GM12878 (cell line): ENCODE measurements around the gene KCNJ13. TPM values are rescaled to one million over a fixed set of nuclear protein-coding genes. Genes with fewer than 3 reads are reported as not detected.

Experiments
- ATAC-seq: fragments of 200-7000 bp; cut with Tn5 transposase; 3 replicates; pipeline ENCODE4 v1.9.1; 2020; ENCODE audit warnings: mild to moderate bottlenecking, moderate library complexity
- BruUV-seq: library from RNA; stranded (reverse); fragments of 400-500 nt; replicated peaks from 2 replicates; lab custom pipeline; 2021; lab: Mats Ljungman, UMichigan
- CTCF ChIA-PET: fragments of 300-600 bp; sonication (Branson Sonifier 250); formaldehyde crosslinking; extraction: SDS; loops from one replicate; lab custom pipeline; 2021; ENCODE audit warnings: inconsistent platforms; lab: Yijun Ruan, JAX
- POLR2A ChIA-PET: fragments of 350-600 bp; formaldehyde crosslinking; extraction: SDS; loops from one replicate; lab custom pipeline; 2021; ENCODE audit warnings: inconsistent platforms; lab: Charles Lee
- RAD21 ChIA-PET: fragments of 300-600 bp; sonication (Branson Sonifier 250); formaldehyde crosslinking; loops from one replicate; lab custom pipeline; 2023; ENCODE audit warnings: antibody characterized with exemption; ENCODE audit not compliant: unreplicated experiment; lab: Charles Lee
- SMC1A ChIA-PET: fragments of 300-600 bp; sonication (Branson Sonifier 250); formaldehyde crosslinking; loops from one replicate; lab custom pipeline; 2023; ENCODE audit not compliant: unreplicated experiment, uncharacterized antibody; lab: Charles Lee
- DNase-seq: peaks from one replicate; pipeline ENCODE4 v3.0.0-alpha.2; 2011; ENCODE audit warnings: low read depth, low spot score
- FAIRE-seq: peaks from 3 replicates; lab custom pipeline; 2011; peaks lifted over from hg19 to GRCh38; lab: Jason Lieb, UNC
- H2AFZ ChIP-seq: 2 replicates; pipeline ENCODE4 v1.6.0; 2011; ENCODE audit warnings: low read depth, low read length, control low read depth; ENCODE audit not compliant: control insufficient read depth
- H3K27ac ChIP-seq: 2 replicates; pipeline ENCODE4 v1.5.1; 2011; ENCODE audit warnings: control low read depth; ENCODE audit not compliant: control insufficient read depth, insufficient read depth
- H3K27me3 ChIP-seq, 2 experiments: replicated peaks in 1 of 2; 2 replicates each; pipeline versions ENCODE4 v1.6.0 to v1.6.1; 2011; ENCODE audit warnings: low read length in 1 of 2; ENCODE audit not compliant: control insufficient read depth in 2 of 2, insufficient read depth in 2 of 2
- H3K36me3 ChIP-seq, 2 experiments: 2 replicates each; pipeline ENCODE4 v1.5.1; 2011; ENCODE audit warnings: low read length in 1 of 2; ENCODE audit not compliant: control insufficient read depth in 2 of 2, insufficient read depth in 2 of 2
- H3K4me1 ChIP-seq: 2 replicates; pipeline ENCODE4 v1.6.1; 2011; ENCODE audit warnings: mild to moderate bottlenecking, low read length, moderate library complexity, mixed read lengths; ENCODE audit not compliant: control insufficient read depth, insufficient read depth
- H3K4me2 ChIP-seq: 2 replicates; pipeline ENCODE4 v1.6.0; 2011; ENCODE audit warnings: control low read depth; ENCODE audit not compliant: control insufficient read depth, insufficient read depth
- H3K4me3 ChIP-seq: fragments of 200-600 bp; sonication (generic); 2 replicates; pipeline ENCODE4 v1.5.1; 2016
- H3K79me2 ChIP-seq: 2 replicates; pipeline ENCODE4 v1.6.0; 2011; ENCODE audit warnings: low read length; ENCODE audit not compliant: control insufficient read depth, insufficient read depth
- H3K9ac ChIP-seq: 2 replicates; pipeline ENCODE4 v1.8.0; 2011; ENCODE audit warnings: low read length, control low read depth, mixed read lengths; ENCODE audit not compliant: control insufficient read depth, insufficient read depth
- H3K9me3 ChIP-seq: replicated peaks from 3 replicates; pipeline ENCODE4 v1.5.1; 2011; ENCODE audit warnings: mild to moderate bottlenecking, low read length; ENCODE audit not compliant: control insufficient read depth, insufficient read depth
- H4K20me1 ChIP-seq: 2 replicates; pipeline ENCODE4 v1.6.0; 2011; ENCODE audit not compliant: control insufficient read depth, insufficient read depth
- CREB1 ChIP-seq: IDR thresholded peaks from 2 replicates; pipeline ENCODE4 v1.6.1; 2012; ENCODE audit warnings: low read depth, mild to moderate bottlenecking, inconsistent platforms
- HCFC1 ChIP-seq: fragments of 150-350 bp; IDR thresholded peaks from 2 replicates; pipeline ENCODE4 v1.6.1; 2014; ENCODE audit warnings: low read length
- MXI1 ChIP-seq: fragments of 150-350 bp; IDR thresholded peaks from 2 replicates; pipeline ENCODE4 v1.6.1; 2011; ENCODE audit warnings: low read depth, mild to moderate bottlenecking, inconsistent platforms, low read length, improper control_type of control experiment
- NR2C2 ChIP-seq: IDR thresholded peaks from 2 replicates; pipeline ENCODE4 v1.6.1; 2011; ENCODE audit warnings: borderline replicate concordance, low read depth; ENCODE audit not compliant: control insufficient read depth, insufficient read length
- NRF1 ChIP-seq: conservative IDR thresholded peaks from 2 replicates; pipeline ENCODE4 v1.6.1; 2011; ENCODE audit warnings: mild to moderate bottlenecking, low read depth, low read length, improper control_type of control experiment
- RBBP5 ChIP-seq: fragments of 200-600 bp; sonication (generic); conservative IDR thresholded peaks from 2 replicates; pipeline ENCODE4 v1.6.1; 2016
- RELA ChIP-seq: fragments of 450-650 bp; IDR thresholded peaks from 2 replicates; pipeline ENCODE4 v1.8.0; 2014; ENCODE audit warnings: borderline replicate concordance; ENCODE audit not compliant: partially characterized antibody
- SMC3 ChIP-seq: IDR thresholded peaks from 2 replicates; pipeline ENCODE4 v1.6.1; 2011; ENCODE audit warnings: low read length, improper control_type of control experiment, borderline replicate concordance
- YBX1 ChIP-seq: fragments of 450-650 bp; IDR thresholded peaks from 2 replicates; pipeline ENCODE4 v1.6.1; 2016; ENCODE audit warnings: antibody characterized with exemption
- WGBS: methylation state at CpG from one replicate; pipeline ENCODE4 v1.1.6; 2016; ENCODE audit warnings: low lambda C conversion rate; ENCODE audit not compliant: insufficient replicate concordance, insufficient coverage; ENCODE audit errors: missing lambda C conversion rate; 5-methylcytosine and 5-hydroxymethylcytosine counted together
- in situ Hi-C: fragments of 300-500 bp; cut with MboI; formaldehyde crosslinking; loops from 9 replicates; pipeline ENCODE4 v1.14.3; 2018; ENCODE audit warnings: mixed read lengths
- intact Hi-C: fragments of 100-400 bp; cut with micrococcal nuclease; formaldehyde crosslinking; loops from one replicate; pipeline ENCODE4 v1.14.2; 2022; ENCODE audit not compliant: unreplicated experiment
- polyA plus RNA-seq, 11 experiments: library from polyadenylated mRNA; depleted of rRNA in 4 of 11; unstranded in 6 of 11; stranded (reverse) in 5 of 11; fragments of >200 nt; fragmentation: Nextera tagmentation in 4 of 11; fragmentation: Illumina TruSeq in 1 of 11; extraction: Ambion mirVana in 4 of 11; extraction: Trizol in 1 of 11; gene quantifications; 1 replicate in 1 of 11; 2 replicates in 10 of 11; pipeline versions ENCODE4 v1.2.1 to v1.2.3, GENCODE V29; 2011 to 2016; ENCODE audit warnings: inconsistent platforms in 2 of 11, missing spikeins in 2 of 11, low read depth in 1 of 11
- total RNA-seq, 4 experiments: library from RNA; depleted of rRNA in 3 of 4; stranded (reverse); fragments of >200 nt in 3 of 4; fragmentation: Illumina TruSeq in 1 of 4; extraction: Trizol in 1 of 4; gene quantifications; 2 replicates each; pipeline versions ENCODE4 v1.2.1 to v1.2.3, GENCODE V29; 2013 to 2021
- TF ChIP-seq, protein P1 (sequence below): IDR thresholded peaks from 2 replicates; pipeline ENCODE4 v1.6.1; 2011; ENCODE audit warnings: low read depth, low read length, improper control_type of control experiment, borderline replicate concordance
- TF ChIP-seq, protein P2 (sequence below), 3 experiments: IDR thresholded peaks in 2 of 3; conservative IDR thresholded peaks in 1 of 3; 2 replicates each; pipeline ENCODE4 v1.5.1; 2011; ENCODE audit warnings: low read depth in 3 of 3, low read length in 3 of 3, mild to moderate bottlenecking in 3 of 3, control low read depth in 2 of 3, moderate library complexity in 2 of 3, inconsistent platforms in 1 of 3, mixed read lengths in 1 of 3; ENCODE audit not compliant: control insufficient read depth in 2 of 3, insufficient read depth in 1 of 3; ENCODE audit errors: extremely low read depth in 1 of 3
- TF ChIP-seq, protein P3 (sequence below): IDR thresholded peaks from 2 replicates; pipeline ENCODE4 v1.6.1; 2012; ENCODE audit warnings: low read length, inconsistent platforms

KCNJ13 gene
- total and polyA plus RNA-seq, 10 of the 15 experiments (the other 5 are each of a cell fraction or from before 2014, with no cell fraction given) = 0.24 to 0.68 (median 0.29) TPM; not detected in 7

DNA sequence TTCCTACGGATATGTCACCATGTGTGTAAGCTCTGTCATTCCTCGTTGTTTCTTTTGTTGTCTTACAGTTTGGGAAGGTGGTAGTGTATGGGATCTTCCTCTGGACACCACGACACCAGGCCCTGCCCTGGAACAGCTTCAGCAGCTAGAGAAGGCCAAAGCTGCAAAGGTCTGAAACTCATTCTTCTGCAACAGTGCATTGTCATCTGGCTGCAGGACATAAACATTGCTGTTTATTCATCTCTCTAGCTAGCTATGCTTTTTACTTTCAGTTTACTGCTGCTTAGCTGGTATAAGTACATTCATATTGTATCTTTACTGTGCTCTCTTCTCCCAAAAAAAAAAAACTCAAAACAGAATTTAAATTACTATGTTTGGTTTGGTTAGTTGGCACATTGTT lies 39.2 kb upstream of the KCNJ13 start:
- BruUV-seq = no TSS peak
- Histone ChIP-seq H3K9me3 (no peaks in the 10 kb centered on the region), H3K4me3 (no peak overlapping the region), H3K27ac (no peak overlapping the region), H3K79me2 (no peaks in the 10 kb centered on the region), H3K4me2 (no peak overlapping the region), H3K4me1 (no peaks in the 10 kb centered on the region), H2AFZ (no peak overlapping the region), H4K20me1 (no peaks in the 10 kb centered on the region), H3K9ac (no peak overlapping the region), H3K36me3 (peaks cover 3 to 27% of the 10 kb centered on the region in 2 experiments), H3K27me3 (no peaks in the 10 kb centered on the region)
- in situ Hi-C loops = no loop called here
- ChIA-PET CTCF (interaction anchor here (1.2 to 1.4 kb wide), 2 partner anchors 214 to 238 kb away, joined by 3 to 6 read pairs; no protein-coding TSS in a partner anchor), POLR2A (interaction anchor here (0.6 kb wide), 1 partner anchor 178 kb away, joined by 3 read pairs; no protein-coding TSS in a partner anchor), SMC1A (interaction anchor here (0.9 kb wide), 1 partner anchor 213 kb away, joined by 3 read pairs; no protein-coding TSS in a partner anchor), RAD21 (interaction anchor here (0.6 to 1.1 kb wide), 2 partner anchors 9 to 853 kb away, joined by 3 read pairs; no protein-coding TSS in a partner anchor)
- FAIRE-seq (no peak), ATAC-seq (no peak), DNase-seq (no peak)
- no peak for TF ChIP-seq CREB1
- TF ChIP-seq SMC3 = no peak
- intact Hi-C loops = no loop called here
- WGBS = 100% methylated on average over 3 of the region's 3 CpGs

DNA sequence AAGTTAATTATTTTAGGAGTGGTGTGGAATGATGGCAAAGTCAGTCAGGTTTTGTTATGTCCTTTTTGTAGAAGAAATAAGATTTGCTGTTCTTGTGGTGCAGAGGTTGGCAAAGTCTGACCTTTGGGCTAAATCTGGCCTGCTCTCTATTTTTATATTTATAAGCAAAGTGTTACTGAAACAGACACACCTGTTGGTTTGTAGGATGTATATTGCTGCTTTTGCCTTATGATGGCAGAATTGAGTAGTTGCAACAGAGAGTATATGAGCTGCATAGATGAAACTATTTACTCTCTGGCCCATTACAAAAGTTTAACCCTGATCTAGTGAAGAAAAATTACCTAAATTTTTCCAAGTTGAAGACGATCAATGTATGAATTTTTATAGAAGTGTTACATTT lies 34.1 kb upstream of the KCNJ13 start:
- no peak overlapping the region for H3K4me3 ChIP-seq
- peaks cover 1 to 38% of the 10 kb centered on the region in 2 experiments; a peak in 3 of 4 replicates for H3K36me3 ChIP-seq
- no peak overlapping the region for H3K27ac ChIP-seq
- TF ChIP-seq RBBP5 = no peak
- TF ChIP-seq YBX1 = no peak
- TF ChIP-seq, protein P1, sequence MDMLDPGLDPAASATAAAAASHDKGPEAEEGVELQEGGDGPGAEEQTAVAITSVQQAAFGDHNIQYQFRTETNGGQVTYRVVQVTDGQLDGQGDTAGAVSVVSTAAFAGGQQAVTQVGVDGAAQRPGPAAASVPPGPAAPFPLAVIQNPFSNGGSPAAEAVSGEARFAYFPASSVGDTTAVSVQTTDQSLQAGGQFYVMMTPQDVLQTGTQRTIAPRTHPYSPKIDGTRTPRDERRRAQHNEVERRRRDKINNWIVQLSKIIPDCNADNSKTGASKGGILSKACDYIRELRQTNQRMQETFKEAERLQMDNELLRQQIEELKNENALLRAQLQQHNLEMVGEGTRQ = no peak
- TF ChIP-seq MXI1 = no peak
- TF ChIP-seq NRF1 = no peak
- TF ChIP-seq, protein P2, sequence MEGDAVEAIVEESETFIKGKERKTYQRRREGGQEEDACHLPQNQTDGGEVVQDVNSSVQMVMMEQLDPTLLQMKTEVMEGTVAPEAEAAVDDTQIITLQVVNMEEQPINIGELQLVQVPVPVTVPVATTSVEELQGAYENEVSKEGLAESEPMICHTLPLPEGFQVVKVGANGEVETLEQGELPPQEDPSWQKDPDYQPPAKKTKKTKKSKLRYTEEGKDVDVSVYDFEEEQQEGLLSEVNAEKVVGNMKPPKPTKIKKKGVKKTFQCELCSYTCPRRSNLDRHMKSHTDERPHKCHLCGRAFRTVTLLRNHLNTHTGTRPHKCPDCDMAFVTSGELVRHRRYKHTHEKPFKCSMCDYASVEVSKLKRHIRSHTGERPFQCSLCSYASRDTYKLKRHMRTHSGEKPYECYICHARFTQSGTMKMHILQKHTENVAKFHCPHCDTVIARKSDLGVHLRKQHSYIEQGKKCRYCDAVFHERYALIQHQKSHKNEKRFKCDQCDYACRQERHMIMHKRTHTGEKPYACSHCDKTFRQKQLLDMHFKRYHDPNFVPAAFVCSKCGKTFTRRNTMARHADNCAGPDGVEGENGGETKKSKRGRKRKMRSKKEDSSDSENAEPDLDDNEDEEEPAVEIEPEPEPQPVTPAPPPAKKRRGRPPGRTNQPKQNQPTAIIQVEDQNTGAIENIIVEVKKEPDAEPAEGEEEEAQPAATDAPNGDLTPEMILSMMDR (IDR thresholded peaks at IDR 0.05 in 2 of 3, conservative IDR thresholded peaks at IDR 0.05 in 1 of 3; ENCODE audit: control insufficient read depth in 2 of 3, extremely low read depth in 1 of 3, insufficient read depth in 1 of 3, low read depth in 3 of 3, low read length in 3 of 3) = no peak
- TF ChIP-seq, protein P3, sequence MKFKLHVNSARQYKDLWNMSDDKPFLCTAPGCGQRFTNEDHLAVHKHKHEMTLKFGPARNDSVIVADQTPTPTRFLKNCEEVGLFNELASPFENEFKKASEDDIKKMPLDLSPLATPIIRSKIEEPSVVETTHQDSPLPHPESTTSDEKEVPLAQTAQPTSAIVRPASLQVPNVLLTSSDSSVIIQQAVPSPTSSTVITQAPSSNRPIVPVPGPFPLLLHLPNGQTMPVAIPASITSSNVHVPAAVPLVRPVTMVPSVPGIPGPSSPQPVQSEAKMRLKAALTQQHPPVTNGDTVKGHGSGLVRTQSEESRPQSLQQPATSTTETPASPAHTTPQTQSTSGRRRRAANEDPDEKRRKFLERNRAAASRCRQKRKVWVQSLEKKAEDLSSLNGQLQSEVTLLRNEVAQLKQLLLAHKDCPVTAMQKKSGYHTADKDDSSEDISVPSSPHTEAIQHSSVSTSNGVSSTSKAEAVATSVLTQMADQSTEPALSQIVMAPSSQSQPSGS = no peak
- TF ChIP-seq NR2C2 = no peak
- no peak for TF ChIP-seq RELA
- no peak for TF ChIP-seq HCFC1
- TF ChIP-seq, all 136 proteins: peak for 0
- no peaks in the 10 kb centered on the region for H3K9me3 ChIP-seq
- DNase-seq (no peak), ATAC-seq (no peak), FAIRE-seq (no peak)
- no TSS peak for BruUV-seq
- SMC1A ChIA-PET = interaction anchor here (0.7 to 2.1 kb wide), 5 partner anchors 27 to 449 kb away, joined by 3 to 7 read pairs (median 4); no protein-coding TSS in a partner anchor
- POLR2A ChIA-PET = no interaction called here
- RAD21 ChIA-PET = interaction anchor here (0.6 to 2.3 kb wide), 3 partner anchors 219 to 244 kb away, joined by 3 to 10 read pairs (median 4); no protein-coding TSS in a partner anchor
- intact Hi-C loops (no loop called here), in situ Hi-C loops (no loop called here)
- WGBS = 95% methylated on average over 1 of the region's 1 CpG
- no peaks in the 10 kb centered on the region; the same call in 1 of the 2 replicates for H4K20me1 ChIP-seq
- H3K79me2 ChIP-seq = no peaks in the 10 kb centered on the region
- no peaks in the 10 kb centered on the region for H3K27me3 ChIP-seq
- H3K4me1 ChIP-seq = no peaks in the 10 kb centered on the region
- CTCF ChIA-PET = interaction anchor here (1.0 to 3.1 kb wide), 9 partner anchors 9 to 449 kb away, joined by 3 to 16 read pairs (median 4); partner anchors contain the start of gene ATG16L1
- H2AFZ ChIP-seq = no peak overlapping the region
- H3K9ac ChIP-seq = no peak overlapping the region
- H3K4me2 ChIP-seq = no peak overlapping the region
